H1 (cell line): ENCODE data around the gene AGPAT3. TPM values are rescaled to one million over a fixed set of nuclear protein-coding genes. Genes with fewer than 3 reads are reported as not detected.

ENCODE experiments used
- CBX5 ChIP-seq: fragments of 300-800, 300-1000 bp; sonication (generic); IDR thresholded peaks from 2 replicates; pipeline ENCODE4 v1.7.1; 2016; ENCODE audit warnings: antibody characterized with exemption, low read length, low read depth
- CTBP2 ChIP-seq: IDR thresholded peaks from 2 replicates; pipeline ENCODE4 v1.7.0; 2011; ENCODE audit warnings: borderline replicate concordance, mild to moderate bottlenecking, moderate library complexity, mixed read lengths, low read length; ENCODE audit not compliant: insufficient read depth, insufficient read length
- SIN3A ChIP-seq, 2 experiments: IDR thresholded peaks in 1 of 2; conservative IDR thresholded peaks in 1 of 2; 2 replicates each; pipeline ENCODE4 v1.6.1; 2011 to 2012; ENCODE audit warnings: low read length in 2 of 2, improper control_type of control experiment in 1 of 2, low read depth in 1 of 2, mild to moderate bottlenecking in 1 of 2
- SIX5 ChIP-seq: IDR thresholded peaks from 2 replicates; pipeline ENCODE4 v1.6.1; 2011; ENCODE audit warnings: mild to moderate bottlenecking, low read depth, low read length
- TAF1 ChIP-seq: IDR thresholded peaks from 2 replicates; pipeline ENCODE4 v1.6.1; 2011; ENCODE audit warnings: mild to moderate bottlenecking, low read depth, low read length
- polyA plus RNA-seq, 7 experiments: library from polyadenylated mRNA; depleted of rRNA in 3 of 7; stranded (reverse) in 5 of 7; unstranded in 2 of 7; fragments of >200 nt in 5 of 7; fragments of 200-250 nt in 2 of 7; gene quantifications; 1 replicate in 5 of 7; 2 replicates in 1 of 7; 4 replicates in 1 of 7; pipeline versions ENCODE4 v1.2.1 to v1.2.3, GENCODE V29; 2011 to 2013; ENCODE audit warnings: missing spikeins in 2 of 7, mixed read lengths in 2 of 7
- total RNA-seq: library from RNA; stranded (reverse); fragmentation: NEBNext Ultra II Directional; extraction: Animal tissue kit (Norgen Biotek cat#: 25700); gene quantifications from 2 replicates; pipeline ENCODE4 v1.2.1, GENCODE V29; 2021

The AGPAT3 gene
- total and polyA plus RNA-seq, 2 of the 8 experiments (the other 6 are each of a cell fraction or from before 2014, with no cell fraction given) = 5.8 to 7.3 TPM

- TF ChIP-seq SIN3A (conservative IDR thresholded peaks at IDR 0.05 in 1 of 2, IDR thresholded peaks at IDR 0.05 in 1 of 2; ENCODE audit: low read depth in 1 of 2, low read length in 2 of 2) (no peak), CTBP2 (no peak), TAF1 (no peak), CBX5 (no peak), SIX5 (no peak)
Observed at GRCh38 chr21:43908167-43908566, 43.1 kb downstream of the AGPAT3 start (continued).
